Left ventricle myocardium superior (tissue), 1 donor: ENCODE results near the gene TRIB2. TPM values are rescaled to one million over a fixed set of nuclear protein-coding genes. Genes with fewer than 3 reads are reported as not detected.
"Not testable (repeated sequence)": the region's sequence is repeated elsewhere in the genome, so short reads cannot be mapped to it uniquely, and the experiment has no call there.

Experiments
- ATAC-seq: fragments of 200-7000 bp; cut with Tn5 transposase; one replicate; pipeline ENCODE4 v1.9.1; 2020; ENCODE audit warnings: mild to moderate bottlenecking, moderate library complexity
- DNase-seq: peaks from one replicate; pipeline ENCODE4 v3.0.0-alpha.2; 2020
- intact Hi-C: fragments of 100-400 bp; cut with micrococcal nuclease; formaldehyde crosslinking; loops from one replicate; pipeline ENCODE4 v1.11.0; 2022
- long read RNA-seq: library from polyadenylated mRNA; unstranded; transcript quantifications from one replicate; pipeline ENCODE4 v2.0.0, GENCODE V29; 2021
- total RNA-seq: library from RNA; stranded (reverse); fragmentation: NEBNext Ultra II Directional; extraction: Animal tissue kit (Norgen Biotek cat#: 25700); gene quantifications from one replicate; pipeline ENCODE4 v1.2.1, GENCODE V29; 2021
- donor health status: DM: no; HTN: yes; CAD: no; lungs with severe emphysema.

TRIB2 gene
- 29.4 TPM for total RNA-seq
- long read RNA-seq, full-length matches to known transcripts = 34 of 44 reads
- long read RNA-seq, partial matches to known transcripts = 7 of 44 reads
- long read RNA-seq, other reads (novel, unspliced or antisense) = 3 of 44 reads

GRCh38 chr2:12716282-12717190, at the start of gene TRIB2:
TSS of gene TRIB2 (plus strand) at chr2:12716936. CDS start at chr2:12718308, 1,372 bp downstream.
- DNase-seq = peak; percentile 95
- intact Hi-C loops = no loop called here
- peak; percentile 86 for ATAC-seq

GRCh38 chr2:12669036-12669435, 47.7 kb upstream of the TRIB2 start:
- no peak for DNase-seq
- ATAC-seq = no peak
- intact Hi-C loops = no loop called here

GRCh38 chr2:12672711-12673315, 43.9 kb upstream of the TRIB2 start:
- no peak for ATAC-seq
- intact Hi-C loops = no loop called here
- no peak for DNase-seq

- ATAC-seq (peak; percentile 47), DNase-seq (no peak)
- intact Hi-C loops = no loop called here
Measured at GRCh38 chr2:12674644-12675328, 42.0 kb upstream of the TRIB2 start.

- peak; percentile 62 for ATAC-seq
- intact Hi-C loops = no loop called here
- DNase-seq = peak; percentile 20
Measured at GRCh38 chr2:12675352-12675795, 41.4 kb upstream of the TRIB2 start.

- no peak for DNase-seq
- ATAC-seq = no peak
- intact Hi-C loops = no loop called here
Measured at GRCh38 chr2:12675801-12676200, 40.9 kb upstream of the TRIB2 start.

- ATAC-seq = no peak
- intact Hi-C loops = no loop called here
- no peak for DNase-seq
Measured at GRCh38 chr2:12676771-12677170, 40.0 kb upstream of the TRIB2 start.

GRCh38 chr2:12678186-12678585, 38.5 kb upstream of the TRIB2 start:
- DNase-seq (no peak), ATAC-seq (no peak)
- intact Hi-C loops = no loop called here

GRCh38 chr2:12679550-12680072, 37.1 kb upstream of the TRIB2 start:
- ATAC-seq (peak; percentile 39), DNase-seq (no peak)
- intact Hi-C loops = no loop called here

- ATAC-seq, DNase-seq, intact Hi-C loops: not testable (repeated sequence)
Measured at GRCh38 chr2:12680115-12680514, 36.6 kb upstream of the TRIB2 start.

- no peak for DNase-seq
- intact Hi-C loops = no loop called here
- ATAC-seq = no peak
Measured at GRCh38 chr2:12682017-12682416, 34.7 kb upstream of the TRIB2 start.

GRCh38 chr2:12683457-12684100, 33.2 kb upstream of the TRIB2 start:
- no peak for ATAC-seq
- intact Hi-C loops = no loop called here
- no peak for DNase-seq

GRCh38 chr2:12684471-12684936, 32.2 kb upstream of the TRIB2 start:
- ATAC-seq = peak; percentile 84

GRCh38 chr2:12685145-12685544, 31.6 kb upstream of the TRIB2 start:
- intact Hi-C loops = no loop called here
- no peak for DNase-seq
- ATAC-seq = peak; percentile 39

More at GRCh38 chr2:12684471-12684936, 32.2 kb upstream of the TRIB2 start:
- DNase-seq = no peak
- intact Hi-C loops = no loop called here

- DNase-seq (no peak), ATAC-seq (no peak)
- intact Hi-C loops = no loop called here
Measured at GRCh38 chr2:12685956-12686355, 30.8 kb upstream of the TRIB2 start.

GRCh38 chr2:12686708-12687283, 29.9 kb upstream of the TRIB2 start:
- no peak for ATAC-seq
- intact Hi-C loops = no loop called here
- no peak for DNase-seq

- DNase-seq (no peak), ATAC-seq (no peak)
- intact Hi-C loops = no loop called here
Measured at GRCh38 chr2:12688091-12688490, 28.6 kb upstream of the TRIB2 start.

GRCh38 chr2:12688893-12689292, 27.8 kb upstream of the TRIB2 start:
- no peak for ATAC-seq
- DNase-seq = no peak
- intact Hi-C loops = no loop called here

GRCh38 chr2:12693509-12693908, 23.2 kb upstream of the TRIB2 start:
- intact Hi-C loops = no loop called here
- DNase-seq (no peak), ATAC-seq (no peak)
